GM23338 (cell line): ENCODE results near the gene PTPRS. TPM values are rescaled to one million over a fixed set of nuclear protein-coding genes. Genes with fewer than 3 reads are reported as not detected.

Experiments
- ETS1 ChIP-seq: IDR thresholded peaks from 2 replicates; pipeline ENCODE4 v1.6.1; 2016; ENCODE audit warnings: antibody characterized with exemption
- JUNB ChIP-seq: IDR thresholded peaks from one replicate; pipeline ENCODE4 v1.6.1; 2016; ENCODE audit warnings: antibody characterized with exemption; ENCODE audit not compliant: unreplicated experiment
- NANOG ChIP-seq: IDR thresholded peaks from 2 replicates; pipeline ENCODE4 v1.6.1; 2016; ENCODE audit warnings: antibody characterized with exemption, borderline replicate concordance
- POLR2AphosphoS5 ChIP-seq: IDR thresholded peaks from 2 replicates; pipeline ENCODE4 v1.6.1; 2016; ENCODE audit warnings: antibody characterized with exemption, low read depth
- REST ChIP-seq: IDR thresholded peaks from one replicate; pipeline ENCODE4 v1.6.1; 2018; ENCODE audit warnings: antibody characterized with exemption; ENCODE audit not compliant: unreplicated experiment
- ZNF114 ChIP-seq: fragments of 250-450 bp; sonication (Bioruptor Pico); IDR thresholded peaks from 2 replicates; pipeline ENCODE4 v1.5.0; 2020; ENCODE audit warnings: mild to moderate bottlenecking, moderate library complexity
- ZNF462 ChIP-seq: fragments of 250-450 bp; sonication (Bioruptor Pico); IDR thresholded peaks from 2 replicates; pipeline ENCODE4 v1.5.0; 2020; ENCODE audit warnings: mild to moderate bottlenecking, moderate library complexity
- polyA plus RNA-seq: library from polyadenylated mRNA; unstranded; fragments of >200 nt; fragmentation: Nextera tagmentation; extraction: Ambion mirVana; gene quantifications from 2 replicates; pipeline ENCODE4 v1.2.1, GENCODE V29; 2016
- total RNA-seq: library from RNA; depleted of rRNA; stranded (reverse); fragments of >200 nt; shearing (Covaris generic); gene quantifications from 2 replicates; pipeline ENCODE4 v1.2.3, GENCODE V29; 2014

Gene PTPRS
- total and polyA plus RNA-seq, 2 experiments from 2014 or later, result 20.7 to 290 TPM

GRCh38 chr19:5341448-5341820 lies 822 bp upstream of the PTPRS start (continued):
- TF ChIP-seq ZNF462 (CRISPR knock-in tag) (no peak), POLR2AphosphoS5 (no peak), NANOG (no peak), ETS1 (no peak), JUNB (no peak), ZNF114 (no peak), REST (no peak)
